GM19395 (cell line): ENCODE results near the gene MARCHF3.
A peak's percentile ranks its signal among the peaks of the same experiment; 100 is the strongest.
"Not testable (repeated sequence)": the region's sequence is repeated elsewhere in the genome, so short reads cannot be mapped to it uniquely, and the experiment has no call there.

Experiments used
- ATAC-seq: cut with Tn5 transposase; IDR thresholded peaks from one replicate; pipeline ENCODE4 v1.9.1; 2021; ENCODE audit warnings: mild to moderate bottlenecking, moderate library complexity; ENCODE audit not compliant: unreplicated experiment

Gene MARCHF3

DNA sequence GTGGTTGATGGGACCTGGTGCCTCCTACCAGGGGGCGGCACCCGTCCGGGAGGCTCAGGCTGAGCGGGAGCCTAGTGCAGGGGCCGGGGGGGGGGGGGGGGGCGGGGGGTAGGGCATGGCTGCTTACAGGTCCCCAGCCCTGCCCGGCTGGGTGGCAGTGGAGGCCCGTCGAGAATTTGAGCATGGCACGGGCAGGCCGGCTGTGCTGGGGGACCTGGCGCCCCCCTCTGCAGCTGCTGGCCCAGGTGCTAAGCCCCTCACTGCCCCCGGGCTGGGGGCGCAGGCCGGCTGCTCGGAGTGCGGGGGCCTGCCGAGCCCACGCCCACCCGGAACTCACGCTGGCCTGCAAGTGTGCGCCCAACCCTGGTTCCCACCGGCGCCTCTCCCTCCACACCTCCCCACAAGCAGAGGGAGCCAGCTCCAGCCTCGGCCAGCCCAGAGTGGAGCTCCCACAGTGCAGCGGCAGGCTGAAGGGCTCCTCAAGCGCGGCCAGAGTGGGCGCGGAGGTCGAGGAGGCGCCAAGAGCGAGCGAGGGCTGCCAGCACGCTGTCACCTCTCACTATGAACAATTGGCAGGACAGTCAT lies 175.7 kb downstream of the MARCHF3 start:
- no peak for ATAC-seq

DNA sequence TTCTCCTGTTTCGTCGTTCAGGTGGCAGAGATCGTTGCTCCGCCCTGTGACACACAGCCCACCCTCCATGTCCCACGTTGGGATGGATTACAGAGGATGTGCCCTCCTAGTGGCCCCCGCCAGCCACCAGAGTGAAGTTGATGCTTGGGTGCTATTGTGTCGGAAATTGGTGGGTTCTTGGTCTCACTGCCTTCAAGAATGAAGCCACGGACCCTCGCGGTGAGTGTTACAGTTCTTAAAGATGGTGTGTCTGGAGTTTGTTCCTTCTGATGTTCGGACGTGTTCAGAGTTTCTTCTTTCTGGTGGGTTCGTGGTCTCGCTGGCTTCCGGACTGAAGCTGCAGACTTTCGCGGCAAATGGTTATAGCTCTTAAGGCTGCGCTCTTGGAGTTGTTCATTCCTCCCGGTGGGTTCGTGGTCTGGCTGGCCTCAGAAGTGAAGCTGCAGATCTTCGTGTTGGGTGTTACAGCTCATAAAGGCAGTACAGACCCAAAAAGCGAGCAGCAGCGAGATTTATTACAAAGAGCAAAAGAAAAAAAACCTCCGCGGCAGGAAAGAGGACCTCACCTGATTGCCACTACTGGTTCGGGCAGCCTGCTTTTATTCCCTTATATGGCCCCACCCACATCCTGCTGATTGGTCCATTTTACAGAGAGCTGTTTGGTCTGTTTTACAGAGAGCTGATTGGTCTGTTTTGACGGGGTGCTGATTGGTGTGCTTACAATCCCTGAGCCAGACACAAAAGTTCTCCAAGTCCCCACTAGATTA lies 176.6 kb downstream of the MARCHF3 start:
- peak; percentile 47 for ATAC-seq

DNA sequence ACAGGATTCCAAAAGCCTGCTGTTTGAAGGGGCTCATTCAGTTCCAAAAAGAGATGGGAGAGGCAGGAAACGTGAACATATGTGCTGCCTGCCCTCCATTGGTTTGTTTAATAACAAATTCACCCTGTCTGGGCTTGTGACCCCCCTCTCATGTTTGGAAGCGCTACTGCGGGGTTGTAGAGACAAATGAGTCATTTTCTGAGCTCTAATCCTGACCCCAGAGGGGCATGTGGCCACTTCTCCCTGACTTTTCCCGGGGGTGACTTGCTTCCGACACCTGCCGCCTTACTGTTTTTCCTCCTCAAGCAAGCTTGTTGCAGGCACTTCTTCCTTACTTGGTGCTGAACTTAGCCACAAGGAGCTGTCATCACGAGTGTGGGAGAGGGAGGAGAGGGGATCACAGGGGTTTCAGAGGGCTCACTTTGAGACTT lies 177.5 kb downstream of the MARCHF3 start:
- no peak for ATAC-seq

DNA sequence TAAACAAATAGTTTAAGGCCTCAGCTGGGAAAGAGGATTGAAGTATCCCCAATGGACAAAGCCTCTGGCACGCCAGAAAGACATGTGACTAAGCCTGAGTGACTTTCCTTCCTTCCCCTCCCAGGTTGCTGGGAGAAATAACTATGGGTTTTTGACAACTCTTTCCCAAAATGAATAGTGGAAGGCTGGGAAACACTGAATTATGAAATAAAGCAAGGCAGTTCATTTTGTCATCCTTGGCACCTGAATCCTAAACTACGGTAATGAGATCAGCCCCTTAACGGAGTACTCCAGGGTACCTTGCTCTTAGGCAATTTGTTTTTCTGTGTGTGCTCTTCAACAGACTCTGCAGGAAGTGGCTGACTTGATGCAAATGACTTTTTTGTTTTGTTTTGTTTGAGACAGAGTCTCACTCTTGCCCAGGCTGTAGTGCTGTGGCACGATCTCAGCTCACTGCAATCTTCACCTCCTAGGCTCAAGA lies 178.2 kb downstream of the MARCHF3 start:
- peak; percentile 76 for ATAC-seq

DNA sequence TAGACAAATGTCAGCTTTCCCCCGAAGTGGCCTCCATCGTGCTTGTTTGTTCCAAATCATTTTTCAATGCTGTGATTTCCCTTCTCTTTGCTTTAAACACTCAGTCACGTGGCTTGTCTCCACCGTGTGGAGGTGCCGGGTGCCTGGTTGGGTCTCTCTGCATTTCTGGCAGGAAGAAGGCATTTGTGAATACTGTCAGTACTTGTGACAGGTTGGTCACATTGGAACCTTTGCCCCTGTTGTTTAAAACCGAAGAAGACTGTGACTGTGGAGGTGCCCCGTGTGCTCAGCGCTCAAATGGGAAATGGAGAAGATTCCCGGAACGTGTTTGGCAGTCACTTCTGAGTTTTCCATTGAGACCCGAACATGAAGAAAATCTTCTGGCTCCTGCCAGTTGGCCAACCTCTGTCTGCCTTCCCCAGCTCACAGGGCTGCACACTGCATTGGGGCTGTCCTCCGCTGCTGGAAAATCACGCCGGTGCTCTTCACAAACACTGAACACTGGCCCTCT lies 178.8 kb downstream of the MARCHF3 start:
- ATAC-seq = no peak

DNA sequence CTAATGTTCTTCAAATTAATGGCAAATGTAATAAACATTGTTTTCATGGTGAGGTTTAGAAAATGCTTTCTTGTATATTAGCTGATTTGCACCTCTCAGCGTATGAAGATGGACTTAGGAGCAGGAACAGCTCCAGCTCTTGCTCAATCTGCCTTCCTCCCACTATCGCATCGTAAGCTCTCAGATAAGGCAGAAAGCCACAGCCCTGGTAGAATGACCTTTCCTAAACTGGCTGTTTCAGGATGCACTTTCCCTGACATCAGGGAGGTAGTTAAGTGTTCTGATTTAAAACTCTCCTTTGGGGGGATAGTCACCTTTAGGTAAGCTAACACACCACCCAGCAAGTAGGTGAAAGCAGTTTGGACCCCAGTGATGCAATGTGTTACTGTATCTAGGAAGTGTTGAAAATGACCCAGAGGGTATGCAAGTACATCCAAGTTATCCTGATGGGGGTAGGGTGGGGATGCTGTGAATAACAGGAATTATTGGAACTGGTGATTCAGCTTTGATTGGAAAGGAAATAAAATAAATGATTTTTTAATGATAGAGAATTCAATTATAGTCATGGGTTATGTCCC lies 181.2 kb downstream of the MARCHF3 start:
- no peak for ATAC-seq

DNA sequence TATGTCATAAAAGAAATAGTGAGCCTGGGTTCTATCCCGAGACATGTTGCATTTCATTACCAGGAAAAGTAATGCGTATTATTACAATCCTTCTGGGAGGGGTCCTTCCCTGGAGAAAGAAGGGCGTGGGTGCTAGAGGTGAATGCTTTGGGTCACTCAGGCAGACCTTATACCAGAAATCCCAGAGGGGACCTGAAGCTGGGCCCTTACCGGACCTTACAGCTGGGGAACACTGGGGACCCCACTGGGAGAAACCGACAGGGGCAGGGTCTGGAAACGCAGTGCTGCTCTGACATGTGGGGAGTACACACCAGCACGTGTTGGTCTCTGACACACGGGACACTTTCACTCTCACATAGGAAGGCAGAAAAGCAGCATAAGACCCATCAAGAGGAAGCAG lies 182.1 kb downstream of the MARCHF3 start:
- no peak for ATAC-seq

DNA sequence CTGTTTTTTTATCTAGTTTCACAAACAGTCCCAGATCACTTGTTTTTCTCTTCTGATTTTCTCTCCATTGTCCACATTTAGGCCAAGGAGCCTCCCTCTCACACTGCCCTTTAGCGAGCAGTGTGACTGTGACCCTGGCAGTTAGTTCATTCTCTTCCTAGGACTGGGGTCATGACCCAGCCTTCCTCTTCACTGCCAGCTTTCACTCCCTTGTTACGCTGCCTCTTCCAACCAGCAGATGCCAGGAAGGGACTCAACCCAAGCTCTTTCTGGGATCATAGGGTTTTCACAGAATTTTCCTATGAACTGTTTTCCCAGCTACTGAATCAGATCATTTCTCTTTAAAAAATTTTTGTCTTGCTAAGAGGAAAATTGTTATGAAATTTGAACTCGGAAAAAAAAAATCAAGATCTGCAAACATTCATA lies 182.5 kb downstream of the MARCHF3 start:
- no peak for ATAC-seq

DNA sequence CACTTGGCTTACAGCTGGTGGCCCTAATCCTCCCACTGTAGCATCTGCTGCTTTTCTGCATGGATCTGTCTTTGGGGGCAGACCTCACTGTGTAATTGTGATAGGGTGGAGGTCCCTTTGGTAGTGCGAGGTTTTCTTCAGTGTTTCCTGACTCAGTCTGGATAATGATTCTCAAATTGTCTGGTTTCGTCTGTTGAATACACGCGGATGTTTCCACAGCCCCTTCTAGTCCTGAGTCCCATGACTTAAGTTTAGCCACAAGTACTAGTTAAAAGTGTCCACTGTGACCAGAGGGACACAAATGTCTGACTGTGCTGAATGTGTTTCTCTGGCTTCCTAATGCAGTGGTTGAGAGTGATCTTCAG lies 182.9 kb downstream of the MARCHF3 start:
- no peak for ATAC-seq

DNA sequence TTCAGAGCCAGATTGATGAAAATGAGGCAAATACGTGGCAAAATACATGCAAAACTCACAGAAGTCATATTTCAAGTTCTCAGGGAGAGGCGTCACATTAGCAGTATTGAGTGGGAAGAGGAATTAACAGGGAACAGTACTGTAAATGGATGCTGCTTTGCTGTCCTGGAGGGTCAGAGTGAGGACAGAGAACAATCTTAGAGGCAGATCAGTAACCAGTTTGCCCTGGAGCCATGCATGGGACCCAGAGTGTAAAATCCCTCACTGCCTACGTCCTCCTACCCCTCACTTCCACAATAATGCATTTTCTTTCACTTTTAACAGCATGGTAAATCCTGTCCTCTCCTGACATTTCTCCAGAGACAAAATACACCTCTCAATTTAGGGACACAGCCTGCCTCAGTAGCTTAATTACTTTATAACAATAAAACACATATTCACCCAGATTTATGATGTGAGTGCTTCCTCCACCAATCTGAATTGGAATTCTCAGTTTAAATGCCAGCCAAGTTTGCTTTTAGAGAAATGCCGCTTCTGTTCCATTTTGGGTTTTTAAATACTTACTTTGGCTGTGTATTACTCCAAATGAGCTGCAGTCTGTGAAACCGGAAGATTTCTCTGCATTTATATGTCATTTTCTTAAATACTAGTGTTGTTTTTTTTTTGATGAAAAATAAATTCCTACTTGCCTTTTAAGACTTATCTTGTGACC lies 183.5 kb downstream of the MARCHF3 start:
- no peak for ATAC-seq

DNA sequence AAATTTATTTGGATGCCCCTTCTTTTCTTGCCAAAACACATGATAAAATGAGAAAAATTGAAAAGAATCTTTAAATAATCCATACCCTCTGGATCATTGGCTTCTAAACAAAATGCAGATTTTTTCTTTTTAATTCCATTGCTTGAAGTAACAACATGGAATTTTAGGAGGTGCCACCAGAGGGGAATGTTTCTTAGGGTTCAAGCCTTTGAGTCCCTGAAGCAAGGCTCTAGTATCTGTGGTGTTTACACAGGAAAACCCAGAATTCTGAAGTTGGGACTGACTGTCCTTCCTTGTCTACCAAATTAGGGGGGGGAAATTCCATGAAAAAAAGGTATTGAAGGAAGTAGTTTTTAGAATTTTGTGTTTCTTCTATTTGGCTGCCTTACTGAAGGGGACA lies 184.0 kb downstream of the MARCHF3 start:
- ATAC-seq = no peak

DNA sequence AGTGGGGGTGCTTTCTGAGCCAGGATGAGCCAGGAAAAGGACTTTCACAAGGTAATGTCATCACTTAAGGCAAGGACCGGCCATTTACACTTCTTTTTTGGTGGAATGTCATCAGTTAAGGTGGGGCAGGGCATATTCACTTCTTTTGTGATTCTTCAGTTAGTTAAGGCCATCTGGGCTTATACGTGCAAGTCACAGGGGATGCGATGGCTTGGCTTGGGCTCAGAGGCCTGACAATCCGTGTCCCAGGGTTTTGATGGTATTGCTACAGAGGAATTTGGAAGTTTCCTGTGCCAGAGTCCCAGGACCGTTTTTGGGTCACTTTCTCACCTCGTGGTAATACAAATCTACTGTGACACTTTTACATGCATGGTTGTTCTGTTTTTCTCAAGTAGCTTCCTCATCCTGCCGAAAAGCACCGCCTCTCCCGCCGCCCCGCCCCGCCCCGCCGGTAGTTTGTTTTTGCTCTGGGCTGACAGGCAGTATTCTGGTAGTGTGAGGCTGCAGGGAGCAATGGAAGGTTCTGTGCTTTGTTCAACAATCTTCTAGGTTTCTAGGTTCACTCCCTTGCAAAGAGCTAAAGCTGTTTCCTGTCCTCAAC lies 184.8 kb downstream of the MARCHF3 start:
- ATAC-seq = peak; percentile 94

DNA sequence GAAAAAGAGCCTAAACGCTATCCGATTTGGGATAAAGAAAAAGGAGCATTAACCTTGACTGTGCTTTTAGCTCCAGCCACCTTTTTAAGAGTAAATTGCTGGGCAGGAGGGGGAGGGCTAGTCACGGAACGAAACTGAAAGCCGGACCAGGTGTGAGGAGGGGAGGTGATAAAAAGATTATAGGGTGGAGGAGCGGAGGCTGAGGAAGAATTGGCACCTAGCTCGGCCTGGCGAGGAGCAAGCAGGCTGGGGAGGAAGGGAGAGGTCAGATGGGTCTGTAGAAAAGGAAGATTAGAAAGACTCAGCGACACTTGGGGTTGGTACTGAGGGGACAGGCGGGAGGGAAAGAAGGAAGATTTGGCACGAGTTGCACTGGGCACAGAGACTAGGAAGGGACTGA lies 187.0 kb downstream of the MARCHF3 start:
- not testable (repeated sequence) for ATAC-seq

DNA sequence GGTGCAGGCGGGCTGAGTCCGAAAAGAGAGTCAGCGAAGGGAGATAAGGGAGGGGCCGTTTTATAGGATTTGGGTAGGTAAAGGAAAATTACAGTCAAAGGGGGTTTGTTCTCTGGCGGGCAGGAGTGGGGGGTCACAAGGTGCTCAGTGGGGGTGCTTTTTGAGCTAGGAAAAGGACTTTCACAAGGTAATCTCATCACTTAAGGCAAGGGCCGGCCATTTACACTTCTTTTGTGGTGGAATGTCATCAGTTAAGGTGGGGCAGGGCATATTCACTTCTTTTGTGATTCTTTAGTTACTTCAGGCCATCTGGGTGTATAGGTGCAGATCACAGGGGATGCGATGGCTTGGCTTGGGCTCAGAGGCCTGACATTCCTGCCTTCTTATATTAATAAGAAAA lies 191.0 kb downstream of the MARCHF3 start:
- ATAC-seq = not testable (repeated sequence)

DNA sequence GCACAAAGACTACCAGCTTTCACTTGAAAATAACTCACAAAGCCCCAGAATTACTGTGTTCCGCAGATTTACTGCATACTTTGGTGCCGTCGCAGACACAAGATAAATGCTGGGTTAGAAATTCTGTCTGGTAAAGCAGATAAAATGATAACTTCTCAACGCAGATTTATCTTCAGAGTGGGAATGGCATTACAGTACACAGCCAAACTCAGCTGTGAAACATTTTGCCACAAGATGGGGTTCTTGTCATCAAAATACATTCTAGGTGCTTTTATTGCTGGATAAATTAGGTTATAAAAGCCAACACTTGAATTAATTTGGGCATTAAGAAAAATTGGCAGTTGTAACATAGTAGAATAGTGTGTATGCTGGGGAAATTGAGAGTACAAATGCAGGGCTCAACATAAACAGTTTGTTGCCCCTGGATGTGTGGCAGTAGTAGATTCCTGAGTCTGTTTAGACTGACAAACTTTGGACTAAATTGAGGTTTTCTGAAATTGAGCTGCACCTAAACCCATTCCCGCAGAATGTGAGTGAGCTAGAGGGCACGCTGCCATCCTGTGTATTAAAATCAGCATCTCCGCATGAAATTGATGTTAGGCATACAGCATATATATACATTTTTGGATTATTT lies 192.3 kb downstream of the MARCHF3 start:
- ATAC-seq = no peak

DNA sequence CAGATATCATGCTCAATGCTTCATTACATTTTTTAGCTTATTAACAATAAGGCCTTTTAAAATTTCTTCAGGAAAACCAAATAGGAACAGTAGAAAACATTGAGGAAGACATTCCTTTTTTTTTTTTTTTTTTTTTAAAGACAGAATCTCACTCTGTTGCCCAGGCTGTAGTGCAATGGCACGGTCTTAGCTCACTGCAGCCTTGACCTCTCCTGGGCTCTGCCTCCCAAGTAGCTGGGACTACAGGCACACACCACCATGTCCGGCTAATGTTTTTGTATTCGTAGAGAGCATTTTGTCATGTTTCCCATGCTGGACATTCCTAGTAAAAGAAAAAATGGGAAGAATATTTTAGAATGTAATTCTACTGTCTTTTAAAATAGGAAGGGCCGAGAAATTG lies 193.1 kb downstream of the MARCHF3 start:
- no peak for ATAC-seq

DNA sequence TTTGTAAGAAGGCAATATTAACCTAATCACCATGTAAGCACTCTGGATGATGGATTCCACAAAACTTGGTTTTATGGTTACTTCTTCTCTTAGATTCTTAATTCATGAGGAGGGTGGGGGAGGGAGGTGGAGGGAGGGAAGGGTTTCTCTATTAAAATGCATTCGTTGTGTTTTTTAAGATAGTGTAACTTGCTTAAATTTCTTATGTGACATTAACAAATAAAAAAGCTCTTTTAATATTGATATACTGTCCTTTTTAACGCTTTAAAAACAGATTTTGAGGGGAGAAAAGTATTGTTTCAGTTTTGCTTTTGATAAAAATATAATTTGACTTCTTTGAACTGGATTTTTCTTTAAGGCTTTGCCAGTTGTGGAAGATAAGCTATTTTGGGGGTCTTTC lies 193.6 kb downstream of the MARCHF3 start:
- no peak for ATAC-seq

DNA sequence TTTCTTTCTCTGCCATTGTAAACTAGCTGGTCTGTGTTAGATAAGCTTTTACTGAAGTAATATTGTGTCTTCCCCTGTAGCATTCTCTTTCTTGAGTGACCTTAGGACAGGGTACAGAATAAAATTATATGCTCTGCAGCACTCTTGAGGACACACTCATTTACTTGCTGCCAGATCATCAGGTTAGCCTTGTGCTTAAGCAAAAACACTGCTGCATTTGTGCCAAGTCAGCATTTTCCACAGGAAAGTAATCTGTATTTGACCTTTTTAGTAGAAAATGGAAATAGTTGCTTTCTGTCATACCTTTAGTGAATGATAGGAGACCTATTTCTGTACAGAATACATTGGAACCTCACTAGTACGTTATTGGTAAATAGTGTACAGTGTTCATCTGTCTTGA lies 199.2 kb downstream of the MARCHF3 start:
- no peak for ATAC-seq

DNA sequence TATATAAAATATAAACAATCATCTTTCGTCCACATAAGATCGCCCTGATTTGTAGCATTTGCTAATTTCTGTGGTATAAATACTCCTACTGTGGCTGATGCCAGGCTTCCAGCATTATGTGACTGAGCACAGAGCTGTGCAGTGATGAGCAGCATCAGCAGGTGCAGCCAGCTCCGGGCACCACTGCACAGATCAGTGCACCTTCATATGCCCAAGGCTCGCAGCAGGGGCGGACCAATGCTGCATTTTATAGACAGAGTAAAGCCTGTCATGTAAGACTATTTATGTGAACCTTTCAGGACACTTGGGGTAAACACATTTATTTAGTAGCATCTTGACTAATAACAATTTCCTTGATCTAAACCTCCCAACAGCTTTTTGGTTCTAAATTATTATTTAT lies 200.3 kb downstream of the MARCHF3 start:
- ATAC-seq = no peak

DNA sequence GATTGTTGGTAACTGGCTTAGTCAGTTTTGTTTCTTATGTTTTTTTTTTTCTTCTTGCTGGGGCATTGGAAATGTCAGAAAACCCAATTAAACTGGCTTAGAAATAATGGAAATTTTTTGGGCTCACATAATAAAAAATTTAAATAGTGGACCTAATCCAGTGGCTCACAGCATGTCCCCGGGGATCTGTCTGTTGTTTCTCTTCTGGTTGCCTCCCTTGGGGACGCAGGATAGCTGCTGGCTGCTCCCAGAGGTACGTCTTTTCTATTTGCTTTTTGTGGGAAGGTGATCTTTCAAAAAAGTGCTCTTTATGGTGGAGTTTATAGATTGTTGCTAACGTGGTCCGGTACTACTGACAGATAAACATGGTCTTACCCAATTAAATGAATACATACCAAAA lies 201.3 kb downstream of the MARCHF3 start:
- no peak for ATAC-seq
